ENCODE measurements around the gene VDR.
A peak's percentile ranks its signal among the peaks of the same experiment; 100 is the strongest.

VDR gene

GRCh38 chr12:47838286-47838931 is 66.4 kb downstream of the VDR start:
- TF ChIP-seq SUZ12 (IDR thresholded peaks at IDR 0.05; ENCODE audit: extremely low read depth, insufficient read depth, insufficient read length): no peak
- TF ChIP-seq ZNF274 (IDR thresholded peaks at IDR 0.05; ENCODE audit: low read depth, low read length): no peak
- no peak for TF ChIP-seq YY1 (IDR thresholded peaks at IDR 0.05; ENCODE audit: insufficient read depth, insufficient read length)
- DNase-seq (ENCODE audit: low read depth, low spot score): no peak
- H3K4me1 ChIP-seq (ENCODE audit: insufficient read depth, insufficient read length): no peaks in the 10 kb centered on the region

GRCh38 chr12:47837190-47838171 is 67.3 kb downstream of the VDR start:
- no peak for TF ChIP-seq SUZ12 (IDR thresholded peaks at IDR 0.05; ENCODE audit: extremely low read depth, insufficient read depth, insufficient read length)
- TF ChIP-seq YY1 (IDR thresholded peaks at IDR 0.05; ENCODE audit: insufficient read depth, insufficient read length): no peak
- no peak for TF ChIP-seq ZNF274 (IDR thresholded peaks at IDR 0.05; ENCODE audit: low read depth, low read length)
- no peaks in the 10 kb centered on the region for H3K9me3 ChIP-seq (ENCODE audit: insufficient read depth, low read length)
- H3K9ac ChIP-seq (ENCODE audit: insufficient read length, low read depth): no peak overlapping the region
- no peak overlapping the region for H3K4me3 ChIP-seq (ENCODE audit: insufficient read length, low read depth)
- H3K4me1 ChIP-seq (ENCODE audit: insufficient read depth, insufficient read length): no peaks in the 10 kb centered on the region
- peaks cover 7% of the 10 kb centered on the region for H3K27me3 ChIP-seq (ENCODE audit: insufficient read depth, insufficient read length)
- H3K36me3 ChIP-seq (ENCODE audit: insufficient read depth, insufficient read length, low read length): no peaks in the 10 kb centered on the region
- no peak for DNase-seq (ENCODE audit: low read depth, low spot score)

More at GRCh38 chr12:47838286-47838931, 66.4 kb downstream of the VDR start:
- Histone ChIP-seq H3K4me3 (ENCODE audit: insufficient read length, low read depth) (no peak overlapping the region), H3K27me3 (ENCODE audit: insufficient read depth, insufficient read length) (peaks cover 11% of the 10 kb centered on the region), H3K9me3 (ENCODE audit: insufficient read depth, low read length) (no peaks in the 10 kb centered on the region), H3K36me3 (ENCODE audit: insufficient read depth, insufficient read length, low read length) (no peaks in the 10 kb centered on the region), H3K9ac (ENCODE audit: insufficient read length, low read depth) (peak overlapping the region; percentile 36)

- H3K4me3 ChIP-seq (ENCODE audit: insufficient read length, low read depth): no peak overlapping the region
- peaks cover under 1% of the 10 kb centered on the region for H3K27me3 ChIP-seq (ENCODE audit: insufficient read depth, insufficient read length)
- H3K9ac ChIP-seq (ENCODE audit: insufficient read length, low read depth): no peak overlapping the region
- no peaks in the 10 kb centered on the region for H3K4me1 ChIP-seq (ENCODE audit: insufficient read depth, insufficient read length)
- no peak for DNase-seq (ENCODE audit: low read depth, low spot score)
- no peaks in the 10 kb centered on the region for H3K9me3 ChIP-seq (ENCODE audit: insufficient read depth, low read length)
- TF ChIP-seq YY1 (IDR thresholded peaks at IDR 0.05; ENCODE audit: insufficient read depth, insufficient read length): no peak
- TF ChIP-seq SUZ12 (IDR thresholded peaks at IDR 0.05; ENCODE audit: extremely low read depth, insufficient read depth, insufficient read length): no peak
- no peak for TF ChIP-seq ZNF274 (IDR thresholded peaks at IDR 0.05; ENCODE audit: low read depth, low read length)
- no peaks in the 10 kb centered on the region for H3K36me3 ChIP-seq (ENCODE audit: insufficient read depth, insufficient read length, low read length)
Observed at GRCh38 chr12:47835831-47836155, 69.0 kb downstream of the VDR start.

- TF ChIP-seq YY1 (IDR thresholded peaks at IDR 0.05; ENCODE audit: insufficient read depth, insufficient read length) (no peak), ZNF274 (IDR thresholded peaks at IDR 0.05; ENCODE audit: low read depth, low read length) (no peak), SUZ12 (IDR thresholded peaks at IDR 0.05; ENCODE audit: extremely low read depth, insufficient read depth, insufficient read length) (no peak)
- H3K27me3 ChIP-seq (ENCODE audit: insufficient read depth, insufficient read length): no peaks in the 10 kb centered on the region
- no peak overlapping the region for H3K9ac ChIP-seq (ENCODE audit: insufficient read length, low read depth)
- no peaks in the 10 kb centered on the region for H3K36me3 ChIP-seq (ENCODE audit: insufficient read depth, insufficient read length, low read length)
- no peak overlapping the region for H3K4me3 ChIP-seq (ENCODE audit: insufficient read length, low read depth)
- no peaks in the 10 kb centered on the region for H3K9me3 ChIP-seq (ENCODE audit: insufficient read depth, low read length)
- H3K4me1 ChIP-seq (ENCODE audit: insufficient read depth, insufficient read length): no peaks in the 10 kb centered on the region
- no peak for DNase-seq (ENCODE audit: low read depth, low spot score)
Observed at GRCh38 chr12:47835006-47835830, 69.6 kb downstream of the VDR start.

- H3K36me3 ChIP-seq (ENCODE audit: insufficient read depth, insufficient read length, low read length): no peaks in the 10 kb centered on the region
- H3K9me3 ChIP-seq (ENCODE audit: insufficient read depth, low read length): no peaks in the 10 kb centered on the region
- DNase-seq (ENCODE audit: low read depth, low spot score): no peak
- TF ChIP-seq YY1 (IDR thresholded peaks at IDR 0.05; ENCODE audit: insufficient read depth, insufficient read length) (no peak), SUZ12 (IDR thresholded peaks at IDR 0.05; ENCODE audit: extremely low read depth, insufficient read depth, insufficient read length) (no peak), ZNF274 (IDR thresholded peaks at IDR 0.05; ENCODE audit: low read depth, low read length) (no peak)
- H3K9ac ChIP-seq (ENCODE audit: insufficient read length, low read depth): no peak overlapping the region
- no peak overlapping the region for H3K4me3 ChIP-seq (ENCODE audit: insufficient read length, low read depth)
- peaks cover 2% of the 10 kb centered on the region for H3K4me1 ChIP-seq (ENCODE audit: insufficient read depth, insufficient read length)
- no peaks in the 10 kb centered on the region for H3K27me3 ChIP-seq (ENCODE audit: insufficient read depth, insufficient read length)
Observed at GRCh38 chr12:47834199-47834903, 70.4 kb downstream of the VDR start.

- TF ChIP-seq ZNF274 (IDR thresholded peaks at IDR 0.05; ENCODE audit: low read depth, low read length) (no peak), YY1 (IDR thresholded peaks at IDR 0.05; ENCODE audit: insufficient read depth, insufficient read length) (no peak), SUZ12 (IDR thresholded peaks at IDR 0.05; ENCODE audit: extremely low read depth, insufficient read depth, insufficient read length) (no peak)
- Histone ChIP-seq H3K9ac (ENCODE audit: insufficient read length, low read depth) (no peak overlapping the region), H3K27me3 (ENCODE audit: insufficient read depth, insufficient read length) (no peaks in the 10 kb centered on the region), H3K4me1 (ENCODE audit: insufficient read depth, insufficient read length) (peaks cover 7% of the 10 kb centered on the region), H3K4me3 (ENCODE audit: insufficient read length, low read depth) (no peak overlapping the region), H3K36me3 (ENCODE audit: insufficient read depth, insufficient read length, low read length) (no peaks in the 10 kb centered on the region), H3K9me3 (ENCODE audit: insufficient read depth, low read length) (no peaks in the 10 kb centered on the region)
- no peak for DNase-seq (ENCODE audit: low read depth, low spot score)
Observed at GRCh38 chr12:47833591-47834012, 71.2 kb downstream of the VDR start.

All from NT2/D1 (cell line).